ENCODE data around the gene SENP3.

The SENP3 gene

DNA sequence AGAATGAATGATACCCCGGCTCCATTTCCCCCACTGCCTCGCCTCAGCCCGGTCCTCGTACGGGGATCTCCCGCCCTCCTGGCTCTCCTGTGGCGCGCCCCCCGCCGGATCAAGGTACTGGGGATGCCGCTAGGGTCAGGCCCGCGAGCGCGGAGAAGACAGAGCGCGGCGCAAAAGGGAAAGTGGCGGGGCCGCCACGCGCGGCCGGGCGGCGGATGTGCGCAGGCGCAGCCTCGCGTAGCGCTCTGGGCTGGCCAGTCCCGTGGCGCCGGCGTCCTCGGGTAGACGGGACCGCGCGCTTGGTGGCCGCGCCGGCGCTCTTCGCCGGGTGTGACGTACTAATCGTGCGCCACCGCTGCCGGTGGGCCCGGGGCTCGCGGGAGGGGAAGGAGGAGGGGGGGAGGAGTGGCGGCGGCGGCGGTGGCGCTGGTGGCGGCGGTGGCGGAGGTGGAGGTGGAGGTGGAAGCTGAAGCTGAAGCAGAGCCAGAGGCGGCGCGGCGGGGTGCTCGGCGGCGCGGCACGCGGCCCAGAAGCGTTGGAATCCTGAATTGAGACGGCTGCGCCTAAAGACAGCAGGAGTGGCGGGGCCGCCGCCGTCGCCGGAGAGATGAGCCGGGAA, at the start of gene SENP3:
TSS of gene SENP3 (plus strand) at position 331 of the 619 bp plus-strand sequence. CDS start 1,158 bp downstream, outside the sequence.
- DNase-seq, result no peak

DNA sequence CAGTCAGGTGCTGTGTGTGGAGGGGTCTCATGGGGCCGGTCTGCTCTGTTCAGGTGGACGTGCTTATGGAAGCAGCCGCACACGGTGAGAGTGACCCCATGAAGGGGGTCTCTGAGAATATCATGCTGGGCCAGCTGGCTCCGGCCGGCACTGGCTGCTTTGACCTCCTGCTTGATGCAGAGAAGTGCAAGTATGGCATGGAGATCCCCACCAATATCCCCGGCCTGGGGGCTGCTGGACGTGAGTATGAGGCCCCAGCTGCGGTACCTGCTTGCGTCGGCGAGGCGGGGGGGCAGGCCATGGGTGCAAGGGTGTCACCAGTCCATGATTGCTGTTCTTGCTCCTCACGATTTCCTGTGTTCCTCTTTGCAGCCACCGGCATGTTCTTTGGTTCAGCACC, 49.6 kb upstream of the SENP3 start:
- DNase-seq, result no peak

DNA sequence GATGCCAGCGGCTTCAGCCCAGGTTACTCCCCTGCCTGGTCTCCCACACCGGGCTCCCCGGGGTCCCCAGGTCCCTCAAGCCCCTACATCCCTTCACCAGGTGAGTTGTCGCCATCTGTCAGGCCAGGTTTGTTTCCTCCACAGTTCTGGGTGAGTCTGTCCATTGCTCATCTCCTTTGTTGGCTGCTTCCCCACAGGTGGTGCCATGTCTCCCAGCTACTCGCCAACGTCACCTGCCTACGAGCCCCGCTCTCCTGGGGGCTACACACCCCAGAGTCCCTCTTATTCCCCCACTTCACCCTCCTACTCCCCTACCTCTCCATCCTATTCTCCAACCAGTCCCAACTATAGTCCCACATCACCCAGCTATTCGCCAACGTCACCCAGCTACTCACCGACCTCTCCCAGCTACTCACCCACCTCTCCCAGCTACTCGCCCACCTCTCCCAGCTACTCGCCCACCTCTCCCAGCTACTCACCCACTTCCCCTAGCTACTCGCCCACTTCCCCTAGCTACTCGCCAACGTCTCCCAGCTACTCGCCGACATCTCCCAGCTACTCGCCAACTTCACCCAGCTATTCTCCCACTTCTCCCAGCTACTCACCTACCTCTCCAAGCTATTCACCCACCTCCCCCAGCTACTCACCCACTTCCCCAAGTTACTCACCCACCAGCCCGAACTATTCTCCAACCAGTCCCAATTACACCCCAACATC, 48.7 kb upstream of the SENP3 start:
- DNase-seq, result no peak

DNA sequence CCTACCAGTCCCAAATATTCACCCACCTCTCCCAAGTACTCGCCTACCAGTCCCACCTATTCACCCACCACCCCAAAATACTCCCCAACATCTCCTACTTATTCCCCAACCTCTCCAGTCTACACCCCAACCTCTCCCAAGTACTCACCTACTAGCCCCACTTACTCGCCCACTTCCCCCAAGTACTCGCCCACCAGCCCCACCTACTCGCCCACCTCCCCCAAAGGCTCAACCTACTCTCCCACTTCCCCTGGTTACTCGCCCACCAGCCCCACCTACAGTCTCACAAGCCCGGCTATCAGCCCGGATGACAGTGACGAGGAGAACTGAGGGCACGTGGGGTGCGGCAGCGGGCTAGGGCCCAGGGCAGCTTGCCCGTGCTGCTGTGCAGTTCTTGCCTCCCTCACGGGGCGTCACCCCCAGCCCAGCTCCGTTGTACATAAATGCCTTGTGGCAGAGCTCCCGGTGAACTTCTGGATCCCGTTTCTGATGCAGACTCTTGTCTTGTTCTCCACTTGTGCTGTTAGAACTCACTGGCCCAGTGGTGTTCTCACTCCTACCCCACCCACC, 47.8 kb upstream of the SENP3 start:
- DNase-seq, result no peak

DNA sequence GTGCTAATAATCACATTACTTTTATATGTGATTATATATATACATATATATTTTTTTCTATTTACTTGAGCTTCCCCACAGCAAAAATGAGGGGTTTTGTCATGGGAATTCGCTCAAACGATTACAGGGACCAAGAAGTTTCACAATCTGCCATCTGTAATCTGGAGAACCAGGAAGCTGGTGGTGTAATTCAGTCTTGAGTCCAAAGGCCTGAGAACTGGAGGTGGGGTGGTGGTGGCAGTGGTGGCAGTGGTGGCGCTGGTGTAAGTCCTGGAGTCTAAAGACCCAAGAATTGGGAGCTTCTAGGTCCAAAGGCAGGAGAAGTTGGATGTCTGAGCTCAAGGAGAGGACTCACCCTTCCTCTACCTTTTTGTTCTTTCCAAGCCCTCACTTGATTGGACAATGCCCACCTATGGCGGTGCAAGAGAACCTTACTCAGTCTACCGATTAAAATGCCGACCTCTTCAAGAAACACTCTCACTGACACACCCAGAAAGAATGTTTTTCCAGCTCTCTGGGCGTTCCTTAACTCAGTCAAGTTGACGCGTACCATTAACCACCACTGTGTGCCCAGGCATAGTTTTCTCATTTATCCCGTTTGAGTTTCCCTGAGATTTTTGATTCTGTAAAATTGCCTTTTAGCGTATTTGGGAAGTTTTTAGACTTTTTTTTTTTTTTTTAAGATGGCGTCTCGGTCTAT, 45.7 kb upstream of the SENP3 start:
- no peak for DNase-seq

DNA sequence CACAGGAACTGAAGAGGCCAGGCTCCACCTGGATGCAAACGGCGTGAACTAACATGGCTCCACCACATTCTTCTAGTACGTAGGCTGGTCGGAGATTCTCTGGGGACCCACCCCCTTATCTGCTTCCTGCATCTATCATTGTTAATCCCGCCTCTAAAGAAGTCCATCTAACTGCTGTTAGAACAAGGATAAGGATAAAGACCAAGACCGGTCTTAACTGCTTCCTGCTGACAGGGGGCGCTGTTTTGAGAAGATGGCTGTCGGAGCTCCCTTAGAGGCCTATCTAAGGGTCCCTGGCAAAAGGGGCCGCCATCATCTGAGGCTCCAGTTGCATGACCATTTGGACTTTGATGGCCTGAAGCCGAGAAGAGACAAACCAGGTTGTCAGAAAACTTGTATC, 38.7 kb upstream of the SENP3 start:
- no peak for DNase-seq

DNA sequence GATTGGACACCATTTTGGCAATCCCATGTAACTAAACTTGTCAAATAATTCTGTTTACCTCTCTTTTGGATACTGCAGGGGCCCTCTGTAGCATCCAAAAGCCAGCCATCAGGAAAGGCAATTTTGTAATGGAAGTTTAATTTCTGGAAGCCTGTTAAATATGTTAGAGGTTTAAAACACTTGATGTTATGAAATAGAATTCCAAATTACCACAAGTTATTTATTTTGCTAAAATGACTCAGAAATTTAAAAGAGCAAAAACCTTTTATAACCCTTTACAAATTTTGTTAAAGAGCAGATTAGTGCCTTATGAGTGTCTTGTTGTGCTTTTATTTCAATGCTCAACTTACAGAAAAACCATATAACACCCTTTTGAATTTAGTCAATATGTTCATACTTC, 32.9 kb upstream of the SENP3 start:
- no peak for DNase-seq

DNA sequence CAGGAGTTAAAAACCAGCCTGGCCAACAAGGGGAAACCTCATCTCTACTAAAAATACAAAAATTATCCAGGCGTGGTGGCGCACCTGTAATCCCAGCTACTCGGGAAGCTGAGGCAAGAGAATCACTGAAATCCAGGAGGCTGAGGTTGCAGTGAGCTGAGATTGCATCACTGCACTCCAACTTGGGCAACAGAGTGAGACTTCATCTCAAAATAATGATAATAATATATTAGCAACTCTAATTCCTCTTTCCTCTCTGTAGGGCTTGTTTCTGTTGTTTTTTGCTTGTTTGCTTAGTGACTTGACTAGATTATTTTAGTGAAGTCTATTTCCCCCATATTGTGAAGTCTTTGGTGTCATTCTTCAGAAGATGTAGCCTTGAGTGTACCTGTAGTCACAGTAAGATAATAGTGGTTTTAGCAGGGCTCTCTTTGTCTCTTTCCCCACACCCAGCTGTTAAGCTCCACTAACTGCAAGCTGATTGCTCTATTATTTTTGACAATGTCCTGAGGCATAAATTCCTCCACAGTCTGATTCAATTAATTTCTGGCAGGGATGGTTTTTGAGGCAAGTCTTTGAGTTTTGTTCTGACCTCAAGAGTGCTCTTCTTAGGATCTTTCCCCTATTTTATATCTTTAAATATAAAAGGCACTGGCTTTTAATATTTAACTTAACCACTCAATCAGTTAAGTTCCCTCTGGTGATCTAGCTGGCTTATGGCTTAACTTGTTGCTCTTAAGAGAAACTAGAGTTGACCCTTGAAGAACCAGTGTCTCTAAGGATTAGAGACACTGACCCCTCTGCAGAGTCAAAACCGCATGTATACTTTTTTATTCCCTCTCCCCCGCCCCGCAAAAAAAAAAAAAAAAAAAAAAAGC, 31.5 kb upstream of the SENP3 start:
- DNase-seq, result no peak

DNA sequence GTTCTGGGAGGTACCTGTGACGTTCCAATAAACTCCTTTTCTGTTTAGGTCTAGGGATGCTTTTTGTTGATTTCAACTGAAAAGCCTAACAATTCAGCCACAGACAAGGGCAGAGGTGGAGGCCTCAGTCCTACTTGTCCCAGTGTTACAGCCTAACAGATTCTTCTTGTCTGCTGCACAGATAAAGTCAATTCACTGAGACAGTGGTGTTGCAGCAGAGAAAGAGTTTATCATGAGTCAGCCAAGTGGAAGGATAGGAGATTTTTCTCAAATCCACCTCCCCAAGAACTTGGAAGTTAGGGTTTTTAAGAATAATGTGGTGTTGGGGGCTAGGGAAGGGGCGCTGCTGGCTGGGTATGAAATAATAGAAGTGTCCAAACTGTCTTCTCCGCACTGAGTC, 23.7 kb upstream of the SENP3 start:
- no peak for DNase-seq

DNA sequence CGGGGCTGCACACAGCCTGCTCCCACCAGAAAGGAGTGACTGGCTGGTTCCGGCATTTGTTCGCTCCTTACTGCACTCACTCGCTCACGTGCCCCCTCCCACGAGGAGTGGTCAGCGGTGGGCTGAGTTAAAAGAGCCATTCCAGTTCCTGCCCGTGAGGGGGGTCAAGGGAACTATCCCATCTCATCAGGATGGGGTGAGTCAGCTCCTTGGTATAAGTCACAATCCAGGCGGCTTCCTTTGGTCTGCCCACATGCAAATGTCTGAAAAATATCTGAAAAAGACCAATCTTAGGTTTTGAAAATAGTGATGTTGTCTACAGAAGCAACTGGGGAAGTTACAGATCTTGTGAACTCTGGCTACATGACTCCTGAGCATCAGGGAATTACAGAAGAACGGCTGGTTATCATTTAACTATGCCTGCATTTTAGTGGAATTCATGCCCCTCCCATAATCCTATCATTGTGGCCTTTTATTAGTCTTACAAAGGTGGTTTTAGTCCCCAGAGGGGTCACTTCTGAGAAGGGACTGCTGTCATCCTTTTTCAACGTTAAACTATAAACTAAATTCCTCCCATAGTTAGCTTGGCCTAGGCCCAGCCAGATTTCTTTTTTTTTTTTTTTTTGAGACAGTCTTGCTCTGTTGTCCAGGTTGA, 22.7 kb upstream of the SENP3 start:
- DNase-seq, result no peak

DNA sequence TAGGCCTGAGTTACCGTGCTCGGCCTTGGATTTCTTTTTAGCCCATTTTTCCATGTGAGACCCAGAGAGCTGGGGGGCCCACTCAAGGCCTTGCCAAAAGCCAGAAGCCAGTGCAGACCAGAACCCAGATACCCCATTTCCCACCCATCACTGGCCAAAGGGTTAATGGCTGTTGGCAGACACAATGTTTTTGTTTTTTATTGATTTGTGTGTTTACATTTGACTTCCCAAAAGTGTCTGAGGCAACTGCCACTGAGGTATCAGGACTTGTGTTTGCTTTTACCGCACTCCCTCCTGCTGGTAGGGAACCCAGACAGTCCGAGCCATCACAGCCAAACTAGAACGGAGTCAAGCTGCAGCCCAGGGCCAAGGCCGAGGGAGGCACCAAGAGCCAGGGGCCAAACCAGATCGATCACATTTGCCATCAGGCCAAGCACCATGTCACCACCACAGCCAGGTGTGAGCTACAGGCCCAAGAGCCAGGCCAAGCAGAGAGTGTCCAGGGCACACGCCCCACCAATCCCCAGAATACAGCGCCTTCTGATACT, 20.6 kb upstream of the SENP3 start:
- no peak for DNase-seq

DNA sequence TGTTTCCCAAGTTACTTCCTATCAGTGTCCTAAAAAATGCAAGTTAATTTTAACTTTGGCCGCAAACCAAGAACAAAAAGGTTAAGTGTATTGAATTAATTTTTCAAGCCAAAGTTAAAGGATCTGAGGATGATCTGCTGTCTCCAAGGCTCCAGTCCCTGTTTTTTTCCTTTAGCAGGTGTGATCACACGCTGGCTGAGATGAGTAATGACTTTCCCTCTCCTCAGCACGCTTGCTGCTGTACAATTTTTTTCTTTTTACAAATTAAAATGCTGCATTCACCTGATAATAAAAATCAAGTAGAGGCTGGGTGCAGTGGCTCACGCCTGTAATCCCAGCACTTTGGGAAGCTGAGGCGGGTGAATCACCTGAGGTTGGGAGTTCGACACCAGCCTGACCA, 16.8 kb upstream of the SENP3 start:
- no peak for DNase-seq

DNA sequence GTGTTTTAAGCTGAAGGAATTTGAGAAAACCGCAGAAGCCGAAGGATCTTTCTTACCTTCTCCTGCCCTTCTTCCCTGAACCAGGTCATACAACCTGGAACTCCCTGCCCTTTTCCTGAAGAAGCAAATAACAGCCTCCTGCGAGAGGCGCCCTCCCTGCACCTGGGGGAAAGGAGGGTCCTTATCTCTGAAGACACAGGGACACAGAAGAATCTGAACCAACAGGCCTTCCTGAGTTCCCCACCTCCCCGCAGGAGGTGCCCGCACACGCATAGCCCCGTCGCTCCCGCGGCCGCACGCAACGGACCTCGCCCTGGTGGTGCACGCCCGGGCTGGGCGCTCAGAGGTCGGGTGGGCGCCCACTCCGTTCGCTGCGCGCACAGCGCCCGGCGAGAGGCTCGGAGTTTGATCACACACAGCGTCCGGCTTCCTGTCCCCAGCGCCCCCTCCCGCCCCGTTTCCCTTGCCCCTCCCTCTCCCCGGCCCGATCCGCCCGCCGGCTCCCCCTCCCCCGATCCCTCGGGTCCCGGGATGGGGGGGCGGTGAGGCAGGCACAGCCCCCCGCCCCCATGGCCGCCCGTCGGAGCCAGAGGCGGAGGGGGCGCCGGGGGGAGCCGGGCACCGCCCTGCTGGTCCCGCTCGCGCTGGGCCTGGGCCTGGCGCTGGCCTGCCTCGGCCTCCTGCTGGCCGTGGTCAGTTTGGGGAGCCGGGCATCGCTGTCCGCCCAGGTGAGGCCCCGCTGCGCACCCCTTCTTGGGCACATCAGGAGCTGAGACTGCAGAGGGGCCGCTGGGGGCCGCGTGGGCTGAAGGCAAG, 12.9 kb upstream of the SENP3 start, which contains the start of gene TNFSF12:
TSS of gene TNFSF12 (plus strand) at position 474 of the 816 bp plus-strand sequence. CDS start at position 570, 96 bp downstream.
- no peak for DNase-seq

DNA sequence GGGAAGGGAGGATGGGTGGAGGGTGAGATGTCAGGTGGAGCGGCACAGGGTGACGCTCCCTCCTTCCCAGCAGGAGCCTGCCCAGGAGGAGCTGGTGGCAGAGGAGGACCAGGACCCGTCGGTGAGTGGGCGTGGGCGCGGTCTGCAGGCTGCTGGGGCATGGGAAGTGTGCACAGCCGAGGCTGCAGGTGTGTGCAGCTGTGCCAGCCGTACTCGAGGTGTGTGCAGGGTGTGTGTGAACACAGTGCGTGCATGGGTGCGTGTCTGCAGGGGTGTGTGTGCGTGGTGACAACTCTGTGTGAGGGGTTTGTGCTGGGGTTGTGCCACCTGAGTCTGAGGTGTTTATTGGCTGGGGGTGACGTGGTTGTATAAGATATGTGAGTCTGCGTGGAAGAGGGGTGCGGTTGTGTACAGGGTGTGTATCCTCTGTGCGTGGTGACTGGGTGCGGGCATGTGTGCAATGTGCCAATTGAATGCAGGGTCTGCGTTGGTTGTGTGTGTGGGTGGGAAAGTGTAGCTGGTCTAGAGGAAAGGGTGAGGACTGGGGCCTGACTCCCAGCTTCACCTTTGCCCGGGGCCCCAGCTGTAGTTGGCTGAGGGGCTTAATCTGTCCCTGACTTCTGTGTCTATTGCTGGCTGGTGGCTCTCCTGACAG, 12.2 kb upstream of the SENP3 start:
- DNase-seq, result no peak

DNA sequence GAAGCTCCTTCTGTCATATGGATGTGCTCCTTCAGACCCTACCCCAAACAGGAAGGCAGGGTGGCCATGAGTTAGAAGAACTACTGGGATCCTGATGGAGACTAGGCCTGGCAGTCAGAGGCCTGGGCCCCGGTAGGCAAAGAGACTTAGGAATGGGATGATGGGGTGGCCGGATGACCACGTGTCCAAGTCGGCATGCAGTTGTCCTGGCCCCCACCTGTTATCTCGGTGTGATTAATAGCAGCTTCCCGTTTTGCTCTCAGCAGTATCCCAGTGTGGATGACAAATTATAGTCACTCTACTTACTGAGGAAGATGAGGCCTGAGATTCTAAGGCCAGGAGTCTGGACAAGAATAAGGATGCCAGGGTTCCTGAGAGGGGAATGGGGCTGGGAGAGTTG, 11.4 kb upstream of the SENP3 start:
- DNase-seq, result no peak

DNA sequence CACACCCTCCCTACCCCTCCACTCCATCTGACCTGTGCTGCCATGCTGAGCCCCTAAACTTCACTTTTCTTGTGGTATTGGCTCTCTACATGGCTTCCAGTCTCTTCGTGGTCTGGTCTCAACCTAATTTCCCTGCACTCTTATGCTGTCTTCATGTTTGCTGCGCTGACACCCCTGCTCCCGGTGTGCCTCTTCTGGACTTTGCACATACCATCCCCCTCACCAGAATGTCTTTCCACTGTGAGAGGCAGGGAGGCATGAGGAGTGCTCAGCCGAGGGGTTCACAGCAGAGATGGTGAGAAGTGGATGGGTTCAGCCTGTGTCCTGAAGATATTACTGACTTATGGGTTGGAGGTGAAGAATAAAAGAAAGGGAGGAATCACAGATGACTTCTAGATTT, 10.3 kb upstream of the SENP3 start:
- DNase-seq, result no peak

DNA sequence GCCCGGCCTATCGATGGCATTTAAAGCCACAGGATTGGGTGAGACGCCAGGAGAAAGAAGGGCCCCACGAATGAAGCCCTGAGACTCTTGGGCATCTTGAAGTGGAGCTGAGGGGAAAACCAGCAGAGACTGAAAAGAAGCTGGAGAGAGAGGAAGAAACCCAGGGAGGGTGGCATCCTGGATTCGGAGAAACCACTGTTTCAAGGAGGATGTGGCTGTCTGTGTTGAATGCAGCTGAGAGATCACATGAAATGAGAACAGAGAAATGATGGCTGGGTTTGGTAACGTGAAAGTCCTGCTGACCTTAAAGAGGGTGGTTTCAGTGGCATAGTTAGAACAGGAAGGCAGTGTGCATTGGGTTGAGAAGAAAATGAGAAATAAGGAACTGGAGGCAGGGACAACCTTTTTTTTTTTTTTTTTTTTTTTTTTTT, 9.1 kb upstream of the SENP3 start:
- no peak for DNase-seq

DNA sequence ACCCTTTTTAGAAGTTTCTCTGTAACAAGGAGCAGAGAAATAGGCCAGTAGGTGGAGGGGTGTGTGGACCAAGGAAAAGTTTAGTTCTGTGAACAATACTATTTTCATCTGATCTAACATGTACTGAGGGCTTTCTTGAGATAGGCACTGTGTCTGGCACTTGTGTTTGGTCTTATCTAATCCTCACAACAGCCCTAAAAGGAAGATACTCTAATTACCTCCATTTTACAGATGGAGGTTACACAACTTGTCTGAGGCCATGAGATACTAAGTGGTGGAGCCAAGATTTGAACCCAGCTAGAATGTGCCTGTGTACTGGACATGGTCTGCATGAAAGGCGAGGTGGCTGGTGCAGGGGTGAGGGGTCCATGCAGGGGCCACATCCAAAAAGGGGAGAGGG, 8.4 kb upstream of the SENP3 start:
- DNase-seq, result no peak

DNA sequence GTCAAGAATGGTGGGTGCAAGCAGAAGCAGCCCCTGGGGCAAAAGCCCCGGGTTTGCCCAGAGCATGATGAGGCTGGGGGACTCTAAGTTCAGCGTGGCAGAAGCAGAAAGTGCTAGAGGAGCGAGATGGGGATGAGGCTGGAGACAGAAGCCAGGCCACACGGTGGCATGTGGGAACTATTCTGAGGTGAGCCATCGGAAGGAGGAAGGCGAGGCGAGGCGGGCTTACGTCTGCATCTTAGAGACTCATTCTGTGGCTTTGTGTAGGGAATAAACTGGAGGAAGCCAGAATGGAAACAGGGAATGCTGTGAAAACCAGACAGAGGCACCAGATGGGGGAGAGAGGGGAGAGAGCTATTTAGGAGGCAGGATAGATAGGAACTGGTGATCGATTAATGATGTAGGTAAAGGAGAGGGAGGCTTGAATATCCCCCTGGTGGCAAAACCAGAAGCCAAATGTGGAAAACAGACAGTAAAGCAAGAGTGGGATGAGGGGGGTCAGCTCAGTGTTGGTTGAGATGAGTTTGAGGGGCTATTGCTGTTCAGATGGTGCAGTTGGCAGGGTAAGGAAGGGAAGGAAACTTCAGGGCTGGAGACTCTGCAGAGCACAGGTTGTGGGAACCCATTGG, 6.3 kb upstream of the SENP3 start:
- no peak for DNase-seq

DNA sequence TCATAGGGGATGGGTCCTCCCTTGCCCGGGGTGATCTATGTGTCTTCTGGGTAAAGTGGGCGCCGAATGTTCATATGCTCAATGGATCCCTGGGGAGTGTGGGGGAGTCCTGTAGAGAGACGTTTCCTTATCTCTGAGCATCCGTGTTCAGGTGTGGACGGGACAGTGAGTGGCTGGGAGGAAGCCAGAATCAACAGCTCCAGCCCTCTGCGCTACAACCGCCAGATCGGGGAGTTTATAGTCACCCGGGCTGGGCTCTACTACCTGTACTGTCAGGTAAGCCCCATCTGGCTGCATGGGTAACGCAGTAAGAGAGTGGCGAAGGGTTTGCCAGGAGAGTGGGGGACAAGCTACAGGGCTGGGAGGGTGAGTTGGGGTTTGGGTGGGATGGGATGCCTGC, 5.1 kb upstream of the SENP3 start:
- no peak for DNase-seq

Measured in SIG-M5 (cell line).